GM21619 (cell line): Measurements from ENCODE around the gene GLOD5.
"Not testable (repeated sequence)": the region's sequence is repeated elsewhere in the genome, so short reads cannot be mapped to it uniquely, and the experiment has no call there.

Experiments
- ATAC-seq: cut with Tn5 transposase; IDR thresholded peaks from one replicate; pipeline ENCODE4 v1.9.1; 2021; ENCODE audit not compliant: unreplicated experiment

The GLOD5 gene

DNA sequence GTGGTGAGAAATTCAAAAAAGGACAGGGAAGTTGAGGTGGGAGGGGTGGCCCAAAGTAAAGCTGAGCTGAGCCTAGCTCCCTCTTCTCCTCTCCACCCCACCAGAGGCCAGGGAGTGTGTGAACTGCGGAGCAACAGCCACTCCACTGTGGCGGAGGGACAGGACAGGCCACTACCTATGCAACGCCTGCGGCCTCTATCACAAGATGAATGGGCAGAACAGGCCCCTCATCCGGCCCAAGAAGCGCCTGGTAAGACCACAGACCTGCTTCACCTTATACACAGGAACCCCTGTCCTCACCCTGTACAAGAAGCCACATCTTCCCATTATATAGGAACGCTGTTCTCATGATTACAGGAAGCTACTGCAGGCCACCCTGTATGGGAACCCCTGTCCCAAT, 30.7 kb downstream of the GLOD5 start:
- no peak for ATAC-seq

DNA sequence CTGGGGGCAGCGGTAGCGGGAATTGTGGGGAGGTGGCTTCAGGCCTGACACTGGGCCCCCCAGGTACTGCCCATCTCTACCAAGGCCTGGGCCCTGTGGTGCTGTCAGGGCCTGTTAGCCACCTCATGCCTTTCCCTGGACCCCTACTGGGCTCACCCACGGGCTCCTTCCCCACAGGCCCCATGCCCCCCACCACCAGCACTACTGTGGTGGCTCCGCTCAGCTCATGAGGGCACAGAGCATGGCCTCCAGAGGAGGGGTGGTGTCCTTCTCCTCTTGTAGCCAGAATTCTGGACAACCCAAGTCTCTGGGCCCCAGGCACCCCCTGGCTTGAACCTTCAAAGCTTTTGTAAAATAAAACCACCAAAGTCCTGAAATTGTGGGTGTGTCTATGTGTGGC, 32.4 kb downstream of the GLOD5 start:
- ATAC-seq: no peak

DNA sequence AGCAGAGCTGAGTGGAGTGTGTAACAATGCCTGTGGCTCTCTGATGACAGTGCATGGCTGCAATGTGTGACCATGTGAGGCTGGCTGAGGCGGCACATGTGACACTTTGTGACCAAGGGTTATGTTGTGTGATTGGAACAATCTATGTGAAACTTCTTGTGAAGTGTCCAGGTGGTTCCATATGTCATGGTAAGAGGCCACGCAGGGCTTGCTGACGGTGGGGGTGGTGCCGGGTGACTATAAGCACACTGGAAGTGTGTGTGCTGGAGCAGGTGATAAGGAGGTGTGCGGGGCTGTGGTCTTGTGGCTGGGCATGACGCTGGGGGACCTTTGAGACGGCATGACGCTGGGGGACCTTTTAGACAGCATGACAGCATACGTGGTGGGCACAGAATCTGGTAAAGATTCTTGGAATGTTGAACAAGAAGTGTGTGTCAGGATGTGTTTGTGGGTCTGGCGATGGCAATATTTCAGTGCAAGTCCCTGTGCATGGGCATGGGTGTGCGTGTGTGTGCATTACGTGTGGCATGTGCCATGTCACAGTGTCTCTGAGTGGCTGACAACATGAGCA, 32.9 kb downstream of the GLOD5 start:
- no peak for ATAC-seq

DNA sequence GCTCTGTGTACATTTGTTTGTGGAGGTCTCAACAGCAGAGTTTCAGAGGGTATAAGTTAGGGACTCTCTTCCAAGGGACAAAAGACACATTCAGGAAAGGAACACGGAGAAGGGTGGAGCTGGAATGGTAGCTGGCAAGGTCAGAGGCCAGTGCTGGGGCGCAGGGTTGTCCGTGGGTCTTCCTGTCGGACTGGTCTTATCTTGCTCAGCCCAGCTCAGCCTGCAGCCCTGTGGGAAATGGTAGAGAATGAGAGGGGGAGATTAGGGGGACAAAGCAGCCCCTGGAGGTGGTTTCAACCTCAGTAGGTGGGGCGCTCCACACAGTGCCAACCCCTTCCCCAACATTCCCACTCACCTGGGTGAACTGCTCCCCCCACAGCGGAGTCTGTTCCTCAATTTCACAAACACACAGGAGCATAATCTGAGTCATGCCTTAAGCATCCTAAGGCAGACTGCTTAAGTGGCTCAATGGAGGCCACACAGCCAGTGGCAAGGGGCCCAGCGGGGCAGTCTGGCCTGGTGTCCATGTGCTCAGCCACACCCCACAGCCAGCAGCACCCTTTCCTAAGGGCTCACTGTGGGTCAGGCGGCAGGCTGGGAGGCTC, 33.5 kb downstream of the GLOD5 start:
- no peak for ATAC-seq

DNA sequence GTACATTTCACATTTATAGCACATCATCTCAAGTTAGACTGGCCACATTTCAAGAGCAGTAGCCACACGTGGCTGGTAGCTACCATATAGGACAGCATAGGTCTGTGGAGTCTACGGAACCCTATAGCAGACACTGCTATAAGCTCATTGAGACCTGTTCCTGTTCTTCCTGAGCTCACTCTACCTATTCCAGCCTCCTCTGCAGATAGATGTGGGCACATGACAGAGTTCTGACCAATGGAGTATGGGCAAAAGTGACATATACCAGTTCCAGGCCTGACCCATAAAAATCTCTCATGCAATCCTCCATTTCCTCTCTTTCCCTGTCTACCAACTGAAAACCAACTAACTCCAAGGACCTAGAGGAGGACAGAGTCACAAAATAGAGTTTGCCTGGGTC, 36.8 kb downstream of the GLOD5 start:
- ATAC-seq: no peak

DNA sequence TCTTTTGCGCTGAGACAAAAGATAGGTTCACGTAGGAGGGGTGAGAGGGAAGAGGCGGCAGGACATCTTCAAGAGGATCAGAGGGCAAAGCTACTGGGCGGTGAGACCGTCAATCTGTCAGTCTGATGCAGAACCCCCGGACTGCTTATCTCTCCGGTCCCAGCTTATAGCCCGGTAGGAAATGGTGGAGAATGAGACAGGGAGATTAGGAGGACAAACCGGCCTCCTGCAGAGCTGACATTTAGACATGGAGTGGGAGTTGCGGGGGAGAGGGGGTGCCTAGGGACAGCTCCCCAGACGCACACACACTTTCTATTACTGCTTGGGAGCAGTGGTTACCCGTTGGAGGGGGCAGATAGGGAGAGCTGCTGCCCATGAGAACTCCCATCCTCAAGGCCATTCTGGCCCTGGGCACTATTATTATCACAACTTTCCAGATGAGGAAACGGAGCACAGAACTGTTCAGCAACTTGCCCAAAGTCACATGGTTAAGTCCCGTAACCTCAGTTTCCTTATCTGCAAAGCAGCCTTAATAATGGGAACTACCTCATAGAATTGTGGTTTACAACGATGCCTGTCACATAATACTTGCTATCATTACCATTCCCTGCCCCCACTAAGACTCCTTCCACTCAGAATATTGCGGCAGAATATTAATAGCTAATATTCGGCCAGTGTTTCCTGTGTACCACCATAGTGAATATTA, 39.2 kb downstream of the GLOD5 start:
- ATAC-seq: no peak

DNA sequence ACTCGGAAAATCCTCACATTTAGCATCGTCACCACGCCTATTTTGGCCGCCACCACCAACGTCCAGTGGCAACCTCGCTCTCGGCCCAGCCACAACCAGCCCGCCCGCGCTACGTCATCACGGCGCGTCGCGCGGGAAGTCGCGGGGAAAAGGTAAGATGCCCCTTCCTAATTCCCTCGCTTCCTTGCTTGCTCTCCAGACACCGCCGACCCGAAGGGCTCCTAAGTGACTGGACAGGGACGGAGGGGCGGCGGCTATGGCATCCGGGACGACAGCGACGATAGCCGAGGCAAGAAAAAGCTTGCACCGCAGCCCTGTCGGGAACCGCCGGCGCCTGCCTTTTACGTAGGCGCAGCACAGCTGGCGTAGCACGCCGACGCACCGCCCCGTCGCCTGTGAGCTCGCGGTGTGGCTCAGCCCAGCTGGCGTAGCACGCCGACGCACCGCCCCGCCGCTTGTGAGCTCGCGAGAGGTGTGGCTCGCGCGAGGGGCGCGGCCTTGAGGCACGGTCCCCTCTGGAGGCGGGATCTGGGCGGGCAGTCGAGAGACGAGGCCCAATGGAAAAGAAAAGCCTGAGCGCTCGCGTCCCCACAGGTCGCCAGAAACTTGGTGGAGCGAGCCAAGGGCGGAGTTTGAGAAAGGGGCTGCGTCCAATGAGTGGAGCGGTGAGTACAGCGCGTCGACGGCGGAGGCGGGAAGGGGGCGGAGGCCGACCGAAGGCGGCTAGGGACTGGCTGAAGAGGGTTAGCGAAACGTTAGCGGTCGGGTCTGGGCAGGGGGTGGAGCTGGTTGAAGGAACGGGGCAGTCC, 39.9 kb downstream of the GLOD5 start, which contains the start of gene HDAC6:
TSS of gene HDAC6 (plus strand) at position 788 of the 809 bp plus-strand sequence. CDS start 626 bp downstream, outside the sequence.
- peak; percentile 85 for ATAC-seq

DNA sequence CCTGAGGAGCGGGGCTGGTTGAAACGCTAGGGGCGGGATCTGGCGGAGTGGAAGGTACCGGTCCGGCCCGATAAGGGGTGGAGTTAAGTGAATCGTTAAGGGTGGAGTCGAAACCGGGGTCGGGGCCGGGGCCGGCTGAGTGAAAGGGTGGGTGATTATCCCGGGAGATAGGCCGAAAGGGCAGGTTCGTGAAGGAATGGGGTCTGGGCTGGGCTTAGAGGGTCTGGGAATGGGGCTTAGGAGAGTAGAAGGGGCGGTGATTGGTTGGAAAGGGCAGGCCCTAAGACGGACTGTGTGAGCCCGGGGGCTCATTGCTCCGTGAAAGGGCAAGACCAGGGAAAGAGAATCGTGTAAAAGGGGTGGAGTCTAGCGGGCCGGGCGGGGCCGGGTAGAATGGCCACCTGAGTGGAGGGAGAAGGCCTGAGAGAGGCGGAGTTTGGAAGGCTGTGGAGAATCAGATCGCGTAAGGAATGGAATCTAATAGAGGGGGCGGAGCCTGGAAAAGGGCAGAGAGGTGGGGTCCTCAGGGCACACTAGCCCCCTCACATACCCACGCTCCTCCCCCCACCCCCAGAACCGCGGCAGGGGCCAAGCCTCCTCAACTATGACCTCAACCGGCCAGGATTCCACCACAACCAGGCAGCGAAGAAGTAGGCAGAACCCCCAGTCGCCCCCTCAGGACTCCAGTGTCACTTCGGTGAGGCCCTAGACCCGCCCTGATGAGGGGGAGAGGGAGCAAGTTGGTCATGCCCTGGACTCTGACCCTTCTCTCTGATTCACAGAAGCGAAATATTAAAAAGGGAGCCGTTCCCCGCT, 40.8 kb downstream of the GLOD5 start:
- ATAC-seq: peak; percentile 35

DNA sequence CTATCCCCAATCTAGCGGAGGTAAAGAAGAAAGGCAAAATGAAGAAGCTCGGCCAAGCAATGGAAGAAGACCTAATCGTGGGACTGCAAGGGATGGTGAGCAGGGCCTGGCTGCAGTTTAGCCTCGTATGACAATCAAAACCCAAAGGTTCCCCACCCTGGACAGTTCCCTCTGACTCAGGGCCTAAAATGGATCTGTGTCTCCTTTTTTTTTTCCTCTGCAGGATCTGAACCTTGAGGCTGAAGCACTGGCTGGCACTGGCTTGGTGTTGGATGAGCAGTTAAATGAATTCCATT, 41.3 kb downstream of the GLOD5 start:
- ATAC-seq: no peak

DNA sequence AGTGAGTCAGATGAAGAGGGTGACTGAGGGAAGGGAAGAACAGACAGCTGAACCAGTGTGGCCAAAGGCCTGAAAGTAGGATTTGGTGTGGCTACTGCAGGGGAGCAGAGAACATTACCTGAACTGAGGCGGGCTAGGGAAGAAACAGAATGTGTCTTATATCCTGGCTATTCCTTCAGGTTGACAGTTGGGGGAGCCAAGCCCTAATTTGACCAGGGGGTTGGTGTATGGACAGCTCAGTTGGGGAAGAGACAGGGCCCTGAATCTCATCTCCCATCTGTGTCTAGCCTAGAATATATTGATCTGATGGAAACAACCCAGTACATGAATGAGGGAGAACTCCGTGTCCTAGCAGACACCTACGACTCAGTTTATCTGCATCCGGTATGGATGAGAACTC, 44.5 kb downstream of the GLOD5 start:
- ATAC-seq: no peak

DNA sequence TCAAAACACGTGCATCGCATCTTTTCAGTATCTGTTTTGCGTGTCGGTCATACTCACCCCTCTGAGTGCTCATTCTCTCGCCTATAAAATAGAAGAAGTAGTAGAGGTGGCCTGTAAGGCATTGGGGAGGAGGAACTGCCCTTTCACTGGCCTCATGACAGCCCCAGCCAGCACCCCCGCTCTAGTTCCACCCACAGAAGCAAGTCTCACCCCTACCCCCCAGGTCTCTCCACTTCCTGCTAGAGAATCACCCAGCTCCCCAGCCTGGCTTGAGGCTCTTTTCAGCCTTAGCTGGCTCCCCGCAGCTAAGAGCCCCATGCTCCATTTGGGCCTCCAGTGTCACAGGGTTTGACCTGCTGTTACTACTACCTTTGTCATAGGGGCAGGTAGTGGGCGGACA, 52.1 kb downstream of the GLOD5 start:
- no peak for ATAC-seq

DNA sequence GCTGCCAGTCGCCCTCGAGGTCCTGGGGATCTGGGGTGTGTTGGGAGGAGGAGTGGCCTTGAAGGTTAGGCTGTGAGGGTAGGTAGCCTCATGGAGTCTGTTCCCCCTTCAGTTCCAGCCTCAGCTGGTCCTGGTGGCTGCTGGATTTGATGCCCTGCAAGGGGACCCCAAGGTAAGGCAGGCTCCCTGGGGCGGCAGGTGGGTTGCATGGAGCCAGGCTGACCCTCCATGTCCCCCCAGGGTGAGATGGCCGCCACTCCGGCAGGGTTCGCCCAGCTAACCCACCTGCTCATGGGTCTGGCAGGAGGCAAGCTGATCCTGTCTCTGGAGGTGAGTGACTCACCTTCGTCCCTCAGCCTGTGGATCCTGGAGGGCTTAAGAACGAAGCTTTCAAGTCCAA, 53.2 kb downstream of the GLOD5 start:
- no peak for ATAC-seq

DNA sequence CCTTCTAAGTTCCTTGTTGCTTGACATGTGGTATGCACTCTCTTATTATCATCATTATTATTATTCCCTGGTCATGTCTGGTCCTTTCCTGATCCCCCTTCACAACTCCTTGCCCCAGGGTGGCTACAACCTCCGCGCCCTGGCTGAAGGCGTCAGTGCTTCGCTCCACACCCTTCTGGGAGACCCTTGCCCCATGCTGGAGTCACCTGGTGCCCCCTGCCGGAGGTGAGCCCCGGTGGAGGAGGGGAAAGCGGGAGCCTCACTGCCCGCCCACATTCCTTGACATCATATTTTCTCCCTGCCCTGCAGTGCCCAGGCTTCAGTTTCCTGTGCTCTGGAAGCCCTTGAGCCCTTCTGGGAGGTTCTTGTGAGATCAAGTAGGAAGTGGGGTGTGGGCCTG, 53.7 kb downstream of the GLOD5 start:
- no peak for ATAC-seq

DNA sequence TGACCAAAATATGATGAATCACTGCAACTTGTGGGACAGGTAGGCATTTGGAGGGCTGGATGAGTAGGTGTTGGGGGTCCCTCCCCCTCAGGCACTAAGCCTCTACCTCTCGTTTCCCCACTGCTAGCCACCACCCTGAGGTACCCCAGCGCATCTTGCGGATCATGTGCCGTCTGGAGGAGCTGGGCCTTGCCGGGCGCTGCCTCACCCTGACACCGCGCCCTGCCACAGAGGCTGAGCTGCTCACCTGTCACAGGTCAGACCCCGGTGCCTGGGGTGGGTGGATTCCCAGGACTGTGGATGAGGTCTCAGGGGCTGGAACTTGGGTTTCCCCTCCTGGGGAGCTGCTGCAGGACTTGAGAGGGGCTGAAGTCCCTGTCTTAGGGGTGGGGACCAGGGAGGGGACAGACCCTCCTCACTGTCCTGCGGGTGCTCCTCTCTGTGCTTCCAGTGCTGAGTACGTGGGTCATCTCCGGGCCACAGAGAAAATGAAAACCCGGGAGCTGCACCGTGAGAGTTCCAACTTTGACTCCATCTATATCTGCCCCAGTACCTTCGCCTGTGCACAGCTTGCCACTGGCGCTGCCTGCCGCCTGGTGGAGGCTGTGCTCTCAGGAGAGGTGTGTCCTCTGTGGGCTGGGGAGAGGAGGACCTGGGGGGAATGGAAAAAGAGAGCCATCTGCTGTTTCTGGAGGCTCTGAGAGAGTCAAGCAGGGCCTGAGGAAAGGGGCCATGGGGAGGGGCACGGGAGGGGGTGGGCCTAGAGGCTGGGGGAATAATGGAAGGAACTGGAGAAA, 54.7 kb downstream of the GLOD5 start:
- no peak for ATAC-seq

DNA sequence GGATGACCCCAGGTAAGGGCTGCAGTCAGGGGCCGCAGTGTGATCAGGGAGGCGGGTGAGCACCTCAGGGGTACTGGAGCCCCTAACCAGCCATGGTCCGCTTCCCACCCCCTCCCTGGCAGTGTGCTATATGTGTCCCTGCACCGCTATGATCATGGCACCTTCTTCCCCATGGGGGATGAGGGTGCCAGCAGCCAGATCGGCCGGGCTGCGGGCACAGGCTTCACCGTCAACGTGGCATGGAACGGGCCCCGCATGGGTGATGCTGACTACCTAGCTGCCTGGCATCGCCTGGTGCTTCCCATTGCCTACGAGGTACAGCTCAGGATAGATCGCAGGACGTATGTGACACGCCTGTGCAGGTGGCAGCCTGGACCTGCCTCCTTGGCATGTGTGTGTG, 56.6 kb downstream of the GLOD5 start:
- ATAC-seq: no peak

DNA sequence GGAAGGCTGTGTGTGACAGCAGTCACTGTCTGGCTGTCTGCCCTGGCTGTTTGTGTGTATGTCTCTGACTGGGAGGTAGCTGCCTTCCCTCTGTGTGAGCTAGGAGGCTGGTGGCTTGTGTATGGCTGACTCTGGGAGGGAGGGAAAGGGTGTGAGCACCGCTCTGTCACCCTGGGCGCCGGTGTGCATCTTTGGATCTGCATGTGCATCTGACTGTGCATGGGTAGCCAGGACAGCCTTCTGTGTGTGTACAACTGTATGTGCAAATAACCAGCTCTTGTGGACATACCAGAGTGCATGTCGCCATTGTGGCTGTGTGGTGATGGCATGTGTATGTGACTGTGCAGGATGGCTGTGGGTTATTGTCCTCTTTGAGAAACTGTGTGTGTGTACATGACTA, 57.3 kb downstream of the GLOD5 start:
- no peak for ATAC-seq

DNA sequence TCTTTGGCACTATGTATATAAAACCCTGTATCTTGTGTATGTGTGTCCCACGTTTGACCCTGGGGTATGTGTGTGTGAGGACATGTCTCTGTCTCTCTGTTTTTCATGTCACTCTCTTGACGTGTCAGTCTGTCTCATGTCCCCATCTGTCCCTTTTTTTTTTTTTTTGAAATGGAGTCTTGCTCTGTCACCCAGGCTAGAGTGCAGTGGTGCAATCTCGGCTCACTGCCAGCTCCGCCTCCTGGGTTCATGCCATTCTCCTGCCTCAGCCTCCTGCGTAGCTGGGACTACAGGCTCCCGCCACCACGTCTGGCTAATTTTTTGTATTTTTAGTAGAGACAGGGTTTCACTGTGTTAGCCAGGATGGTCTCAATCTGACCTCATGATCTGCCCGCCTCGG, 57.8 kb downstream of the GLOD5 start:
- not testable (repeated sequence) for ATAC-seq

DNA sequence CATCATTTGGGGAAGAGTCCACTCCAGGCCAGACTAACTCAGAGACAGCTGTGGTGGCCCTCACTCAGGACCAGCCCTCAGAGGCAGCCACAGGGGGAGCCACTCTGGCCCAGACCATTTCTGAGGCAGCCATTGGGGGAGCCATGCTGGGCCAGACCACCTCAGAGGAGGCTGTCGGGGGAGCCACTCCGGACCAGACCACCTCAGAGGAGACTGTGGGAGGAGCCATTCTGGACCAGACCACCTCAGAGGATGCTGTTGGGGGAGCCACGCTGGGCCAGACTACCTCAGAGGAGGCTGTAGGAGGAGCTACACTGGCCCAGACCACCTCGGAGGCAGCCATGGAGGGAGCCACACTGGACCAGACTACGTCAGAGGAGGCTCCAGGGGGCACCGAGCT, 61.5 kb downstream of the GLOD5 start:
- ATAC-seq: no peak
